HepG2 (cell line): ENCODE data around the gene GATC. TPM values are rescaled to one million over a fixed set of nuclear protein-coding genes. Genes with fewer than 3 reads are reported as not detected.
A peak's percentile ranks its signal among the peaks of the same experiment; 100 is the strongest.

Source experiments
- CREM ChIP-seq, 2 experiments: sonication (generic) in 1 of 2; formaldehyde crosslinking in 1 of 2; IDR thresholded peaks; 2 replicates each; pipeline versions ENCODE4 v1.4.0 to v1.6.1; 2016 to 2020; ENCODE audit warnings: antibody characterized with exemption in 1 of 2, mild to moderate bottlenecking in 1 of 2, missing genetic modification reagents in 1 of 2
- ESRRA ChIP-seq: sonication (generic); formaldehyde crosslinking; IDR thresholded peaks from 2 replicates; pipeline ENCODE4 v1.5.1; 2020; ENCODE audit warnings: mild to moderate bottlenecking, low read depth, missing genetic modification reagents
- FLYWCH1 ChIP-seq: sonication (generic); formaldehyde crosslinking; IDR thresholded peaks from 2 replicates; pipeline ENCODE4 v1.8.1; 2023; ENCODE audit warnings: mild to moderate bottlenecking, missing genetic modification reagents
- FOXM1 ChIP-seq: sonication (generic); formaldehyde crosslinking; IDR thresholded peaks from 2 replicates; pipeline ENCODE4 v1.5.0; 2020; ENCODE audit warnings: missing genetic modification reagents
- HINFP ChIP-seq: sonication (generic); formaldehyde crosslinking; IDR thresholded peaks from 2 replicates; pipeline ENCODE4 v1.4.0; 2020; ENCODE audit warnings: low read depth, mild to moderate bottlenecking, missing genetic modification reagents
- KAT7 ChIP-seq: IDR thresholded peaks from 2 replicates; pipeline ENCODE4 v1.6.1; 2018; ENCODE audit warnings: borderline replicate concordance, missing compliant biosample characterization
- KDM6A ChIP-seq: IDR thresholded peaks from 2 replicates; pipeline ENCODE4 v1.6.1; 2016; ENCODE audit warnings: low read depth
- KMT2A ChIP-seq: sonication (generic); formaldehyde crosslinking; IDR thresholded peaks from 2 replicates; pipeline ENCODE4 v1.4.0; 2020; ENCODE audit warnings: missing genetic modification reagents
- MBNL3 ChIP-seq: fragments of 250-450 bp; sonication (Bioruptor Pico); conservative IDR thresholded peaks from 2 replicates; pipeline ENCODE4 v1.8.0; 2022; ENCODE audit warnings: mild to moderate bottlenecking, inconsistent platforms
- NFYB ChIP-seq: sonication (generic); formaldehyde crosslinking; IDR thresholded peaks from 2 replicates; pipeline ENCODE4 v1.4.0; 2020; ENCODE audit warnings: missing genetic modification reagents
- PLSCR1 ChIP-seq: sonication (generic); formaldehyde crosslinking; IDR thresholded peaks from 2 replicates; pipeline ENCODE4 v1.5.0; 2020; ENCODE audit warnings: missing genetic modification reagents, mild to moderate bottlenecking, borderline replicate concordance
- SNAI1 ChIP-seq: sonication (generic); formaldehyde crosslinking; IDR thresholded peaks from 2 replicates; pipeline ENCODE4 v1.5.0; 2020; ENCODE audit warnings: mild to moderate bottlenecking, missing genetic modification reagents, borderline replicate concordance
- ZNF576 ChIP-seq: sonication (generic); formaldehyde crosslinking; IDR thresholded peaks from 2 replicates; pipeline ENCODE4 v1.4.0; 2020; ENCODE audit warnings: mild to moderate bottlenecking, missing genetic modification reagents
- ZNF607 ChIP-seq: sonication (generic); formaldehyde crosslinking; IDR thresholded peaks from 2 replicates; pipeline ENCODE4 v1.5.1; 2020; ENCODE audit warnings: missing genetic modification reagents, mild to moderate bottlenecking, borderline replicate concordance
- ZNF839 ChIP-seq: sonication (generic); formaldehyde crosslinking; IDR thresholded peaks from 2 replicates; pipeline ENCODE4 v1.4.0; 2020; ENCODE audit warnings: missing genetic modification reagents, mild to moderate bottlenecking, borderline replicate concordance
- ZNF841 ChIP-seq: sonication (generic); formaldehyde crosslinking; IDR thresholded peaks from 2 replicates; pipeline ENCODE4 v1.8.1; 2023; ENCODE audit warnings: missing genetic modification reagents, borderline replicate concordance
- polyA plus RNA-seq, 8 experiments: library from polyadenylated mRNA; depleted of rRNA in 3 of 8; stranded (reverse) in 7 of 8; unstranded in 1 of 8; fragments of >200 nt; fragmentation: Illumina TruSeq in 4 of 8; extraction: Trizol in 4 of 8; gene quantifications; 2 replicates each; pipeline versions ENCODE4 v1.2.1 to v1.2.3, GENCODE V29; 2011 to 2016; ENCODE audit warnings: low read depth in 4 of 8, missing spikeins in 1 of 8, mixed read lengths in 1 of 8; ENCODE audit not compliant: insufficient read depth in 1 of 8
- total RNA-seq, 5 experiments: library from RNA; depleted of rRNA; stranded (reverse); fragments of >200 nt; fragmentation: Illumina TruSeq; extraction: Trizol; gene quantifications; 2 replicates each; pipeline ENCODE4 v1.2.3, GENCODE V29; 2016; ENCODE audit warnings: low read depth in 1 of 5
- TF ChIP-seq, protein P1 (sequence below): sonication (generic); formaldehyde crosslinking; IDR thresholded peaks from 2 replicates; pipeline ENCODE4 v1.5.0; 2020; ENCODE audit warnings: mild to moderate bottlenecking, missing genetic modification reagents
- TF ChIP-seq, protein P2 (sequence below): sonication (generic); IDR thresholded peaks from 2 replicates; pipeline ENCODE4 v1.6.1; 2016; ENCODE audit warnings: low read depth, borderline replicate concordance
- TF ChIP-seq, protein P3 (sequence below): sonication (generic); formaldehyde crosslinking; IDR thresholded peaks from 2 replicates; pipeline ENCODE4 v1.5.0; 2020; ENCODE audit warnings: missing genetic modification reagents
- TF ChIP-seq, protein P4 (sequence below): sonication (generic); formaldehyde crosslinking; IDR thresholded peaks from 2 replicates; pipeline ENCODE4 v1.5.0; 2020; ENCODE audit warnings: missing genetic modification reagents

Gene GATC
- total and polyA plus RNA-seq, 2 of the 13 experiments (the other 11 are each of a cell fraction or from before 2014, with no cell fraction given): 17.7 to 29.7 TPM

DNA sequence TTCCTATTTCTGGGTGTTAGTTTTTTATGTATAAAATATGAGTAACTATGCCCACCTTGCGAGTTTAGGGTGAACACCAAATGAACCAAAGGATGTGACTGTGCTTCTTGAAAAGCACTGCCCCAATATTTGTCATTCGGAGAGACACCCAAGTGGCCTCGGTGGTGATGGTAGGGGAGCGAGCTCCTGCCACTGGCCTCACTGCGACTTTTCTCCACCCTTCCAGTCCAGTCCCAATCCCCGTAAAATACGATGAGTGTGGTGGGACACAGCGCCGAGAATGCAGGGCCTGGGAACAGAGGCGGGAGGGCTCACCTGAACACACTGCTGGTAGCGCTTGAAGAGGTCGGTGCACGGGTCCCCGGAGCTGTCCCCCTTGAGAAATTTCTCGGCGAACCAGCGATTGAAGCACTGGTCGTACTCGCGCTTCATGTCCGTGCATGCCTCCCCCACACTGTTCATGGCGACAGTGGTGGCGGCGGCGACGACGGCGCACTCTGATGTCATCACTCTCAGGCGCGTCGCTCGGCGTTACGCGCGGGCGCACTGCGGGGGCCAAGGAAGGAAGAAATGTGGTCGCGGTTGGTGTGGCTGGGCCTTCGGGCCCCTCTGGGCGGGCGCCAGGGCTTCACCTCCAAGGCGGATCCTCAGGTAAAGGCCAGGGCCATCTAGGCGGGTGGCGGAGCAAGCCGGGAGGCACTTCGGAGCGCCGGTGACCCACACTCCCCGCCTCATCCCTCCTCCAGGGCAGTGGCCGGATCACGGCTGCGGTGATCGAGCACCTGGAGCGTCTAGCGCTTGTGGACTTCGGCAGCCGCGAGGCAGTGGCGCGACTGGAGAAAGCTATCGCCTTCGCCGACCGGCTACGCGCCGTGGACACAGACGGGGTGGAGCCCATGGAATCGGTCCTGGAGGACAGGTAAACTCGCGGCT lies at the start of gene GATC, which contains the start of gene TRIAP1 (continued):
- TF ChIP-seq ZNF841 (CRISPR knock-in tag): no peak
- TF ChIP-seq HINFP (CRISPR knock-in tag): peak; percentile 85
- peak; percentile 26; the same call in 1 of the 2 replicates for TF ChIP-seq NFYB (CRISPR knock-in tag)
- no peak for TF ChIP-seq PLSCR1 (CRISPR knock-in tag)
- TF ChIP-seq ZNF839 (CRISPR knock-in tag): no peak
- TF ChIP-seq ZNF576 (CRISPR knock-in tag): no peak
- TF ChIP-seq, protein P1, sequence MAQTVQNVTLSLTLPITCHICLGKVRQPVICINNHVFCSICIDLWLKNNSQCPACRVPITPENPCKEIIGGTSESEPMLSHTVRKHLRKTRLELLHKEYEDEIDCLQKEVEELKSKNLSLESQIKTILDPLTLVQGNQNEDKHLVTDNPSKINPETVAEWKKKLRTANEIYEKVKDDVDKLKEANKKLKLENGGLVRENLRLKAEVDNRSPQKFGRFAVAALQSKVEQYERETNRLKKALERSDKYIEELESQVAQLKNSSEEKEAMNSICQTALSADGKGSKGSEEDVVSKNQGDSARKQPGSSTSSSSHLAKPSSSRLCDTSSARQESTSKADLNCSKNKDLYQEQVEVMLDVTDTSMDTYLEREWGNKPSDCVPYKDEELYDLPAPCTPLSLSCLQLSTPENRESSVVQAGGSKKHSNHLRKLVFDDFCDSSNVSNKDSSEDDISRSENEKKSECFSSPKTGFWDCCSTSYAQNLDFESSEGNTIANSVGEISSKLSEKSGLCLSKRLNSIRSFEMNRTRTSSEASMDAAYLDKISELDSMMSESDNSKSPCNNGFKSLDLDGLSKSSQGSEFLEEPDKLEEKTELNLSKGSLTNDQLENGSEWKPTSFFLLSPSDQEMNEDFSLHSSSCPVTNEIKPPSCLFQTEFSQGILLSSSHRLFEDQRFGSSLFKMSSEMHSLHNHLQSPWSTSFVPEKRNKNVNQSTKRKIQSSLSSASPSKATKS: no peak; the same call in 1 of the 2 replicates
- peak; percentile 98 for TF ChIP-seq KAT7 (CRISPR knock-in tag)
- TF ChIP-seq, protein P2, sequence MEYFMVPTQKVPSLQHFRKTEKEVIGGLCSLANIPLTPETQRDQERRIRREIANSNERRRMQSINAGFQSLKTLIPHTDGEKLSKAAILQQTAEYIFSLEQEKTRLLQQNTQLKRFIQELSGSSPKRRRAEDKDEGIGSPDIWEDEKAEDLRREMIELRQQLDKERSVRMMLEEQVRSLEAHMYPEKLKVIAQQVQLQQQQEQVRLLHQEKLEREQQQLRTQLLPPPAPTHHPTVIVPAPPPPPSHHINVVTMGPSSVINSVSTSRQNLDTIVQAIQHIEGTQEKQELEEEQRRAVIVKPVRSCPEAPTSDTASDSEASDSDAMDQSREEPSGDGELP: peak; percentile 34; the same call in 1 of the 2 replicates
- TF ChIP-seq ZNF607 (CRISPR knock-in tag): peak; percentile 76
- peak; percentile 99 for TF ChIP-seq CREM (IDR thresholded peaks at IDR 0.05)
- TF ChIP-seq CREM (CRISPR knock-in tag; IDR thresholded peaks at IDR 0.05): peak; percentile 99
- no peak for TF ChIP-seq MBNL3 (CRISPR knock-in tag)
- TF ChIP-seq KMT2A: peak; percentile 100
- TF ChIP-seq FLYWCH1 (CRISPR knock-in tag): no peak
- TF ChIP-seq FOXM1 (CRISPR knock-in tag): peak; percentile 58; the same call in 1 of the 2 replicates
- TF ChIP-seq, protein P3, sequence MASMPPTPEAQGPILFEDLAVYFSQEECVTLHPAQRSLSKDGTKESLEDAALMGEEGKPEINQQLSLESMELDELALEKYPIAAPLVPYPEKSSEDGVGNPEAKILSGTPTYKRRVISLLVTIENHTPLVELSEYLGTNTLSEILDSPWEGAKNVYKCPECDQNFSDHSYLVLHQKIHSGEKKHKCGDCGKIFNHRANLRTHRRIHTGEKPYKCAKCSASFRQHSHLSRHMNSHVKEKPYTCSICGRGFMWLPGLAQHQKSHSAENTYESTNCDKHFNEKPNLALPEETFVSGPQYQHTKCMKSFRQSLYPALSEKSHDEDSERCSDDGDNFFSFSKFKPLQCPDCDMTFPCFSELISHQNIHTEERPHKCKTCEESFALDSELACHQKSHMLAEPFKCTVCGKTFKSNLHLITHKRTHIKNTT (CRISPR knock-in tag): 0 out of 2 replicates have a peak, but pooled peaks have one; percentile 2
- TF ChIP-seq ESRRA (CRISPR knock-in tag): peak; percentile 76
- TF ChIP-seq KDM6A (CRISPR knock-in tag): no peak
- TF ChIP-seq SNAI1 (CRISPR knock-in tag): peak; percentile 83; the same call in 1 of the 2 replicates
- TF ChIP-seq, protein P4, sequence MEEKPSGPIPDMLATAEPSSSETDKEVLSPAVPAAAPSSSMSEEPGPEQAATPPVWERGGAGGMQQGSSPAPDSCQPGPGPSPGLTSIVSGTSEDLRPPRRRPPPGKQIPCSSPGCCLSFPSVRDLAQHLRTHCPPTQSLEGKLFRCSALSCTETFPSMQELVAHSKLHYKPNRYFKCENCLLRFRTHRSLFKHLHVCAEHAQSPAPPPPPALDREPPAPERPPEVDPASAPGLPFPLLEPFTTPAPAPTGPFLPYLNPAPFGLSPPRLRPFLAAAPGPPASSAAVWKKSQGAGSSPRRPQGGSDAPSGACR: peak; percentile 59; the same call in 1 of the 2 replicates
